Naive B cell (primary cell): ENCODE data around the gene RNF157. TPM values are rescaled to one million over a fixed set of nuclear protein-coding genes. Genes with fewer than 3 reads are reported as not detected.

Experiments
- ATAC-seq, 2 donors: fragments of 150-1000 bp; cut with Tn5 transposase; 2 replicates each; pipeline ENCODE4 v1.10.0; 2021; ENCODE audit warnings: low read depth in 2 of 2, mild to moderate bottlenecking in 2 of 2, moderate library complexity in 2 of 2
- DNase-seq: peaks from one replicate; pipeline ENCODE4 v3.0.0; 2022
- H3K27ac Mint-ChIP-seq, 6 donors: one replicate each; pipeline ENCODE4 v1.8.0; 2020 to 2022; ENCODE audit warnings: mild to moderate bottlenecking in 6 of 6, mixed read lengths in 6 of 6, moderate library complexity in 5 of 6, inconsistent platforms in 2 of 6
- H3K27me3 Mint-ChIP-seq, 3 donors: one replicate each; pipeline ENCODE4 v1.8.0; 2021 to 2022; ENCODE audit warnings: mixed read lengths in 3 of 3, mild to moderate bottlenecking in 1 of 3
- H3K36me3 Mint-ChIP-seq, 2 donors: one replicate each; pipeline ENCODE4 v1.8.0; 2020 to 2022; ENCODE audit warnings: mixed read lengths in 2 of 2, inconsistent platforms in 1 of 2, mild to moderate bottlenecking in 1 of 2
- H3K4me1 Mint-ChIP-seq, 3 donors: one replicate each; pipeline ENCODE4 v1.8.0; 2020 to 2022; ENCODE audit warnings: mixed read lengths in 3 of 3, inconsistent platforms in 1 of 3, mild to moderate bottlenecking in 1 of 3, moderate library complexity in 1 of 3
- H3K4me3 Mint-ChIP-seq, 8 donors: one replicate each; pipeline ENCODE4 v1.8.0; 2020 to 2022; ENCODE audit warnings: mild to moderate bottlenecking in 8 of 8, mixed read lengths in 8 of 8, moderate library complexity in 8 of 8, inconsistent platforms in 2 of 8
- H3K9me3 Mint-ChIP-seq, 7 donors: one replicate each; pipeline ENCODE4 v1.8.0; 2020 to 2022; ENCODE audit warnings: mixed read lengths in 7 of 7, mild to moderate bottlenecking in 5 of 7, inconsistent platforms in 2 of 7, moderate library complexity in 1 of 7
- polyA plus RNA-seq, 6 donors: library from polyadenylated mRNA; unstranded; fragments of 300-500 nt; fragmentation: Illumina TruSeq; gene quantifications; one replicate each; pipeline ENCODE4 v1.2.3, GENCODE V29; 2021; ENCODE audit warnings: low read depth in 6 of 6

Gene RNF157
- under 1 TPM in 5 of 6 donors, not detected in 1; 0.09 to 0.71 (median 0.22) TPM for polyA plus RNA-seq

DNA sequence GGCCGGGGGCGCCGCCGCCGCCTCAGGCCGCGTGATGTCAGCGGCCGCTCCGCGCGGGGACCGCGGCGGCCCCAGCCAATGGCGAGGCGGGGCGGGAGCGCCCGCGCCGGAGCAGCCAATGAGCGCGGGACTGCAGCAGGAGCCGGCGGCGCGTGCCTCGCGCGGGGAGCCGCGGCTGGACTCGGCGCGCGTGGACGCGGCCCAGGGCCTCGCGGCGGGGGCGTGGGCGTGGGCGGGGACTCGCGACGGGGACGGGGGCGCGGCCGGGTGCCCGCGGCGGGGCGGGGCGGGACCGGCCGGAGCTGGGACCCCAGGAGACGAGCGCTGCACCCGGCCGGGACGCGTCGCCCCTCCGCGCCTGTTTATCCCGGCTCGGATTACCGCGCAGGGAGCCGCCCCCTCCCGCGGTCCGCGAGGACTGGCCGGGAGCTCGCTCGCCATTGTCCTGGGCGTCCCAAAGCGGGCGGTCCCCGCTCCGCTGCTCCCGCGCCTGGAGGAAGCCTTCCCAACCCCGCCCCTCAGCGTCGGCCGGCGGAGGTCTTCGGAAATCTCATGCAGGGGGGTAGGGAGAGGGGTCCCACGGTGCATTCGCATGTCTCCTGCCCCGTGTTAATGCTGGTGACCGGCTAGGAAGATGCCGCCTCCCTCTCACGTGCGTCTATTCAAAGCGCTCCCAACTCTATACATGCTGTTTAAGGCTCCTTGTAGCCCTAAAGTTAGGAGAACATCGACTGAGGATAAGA, at the start of gene RNF157:
TSS of gene RNF157 (minus strand) at position 33 of the 743 bp plus-strand sequence. CDS start 253 bp downstream, outside the sequence.
- Mint-ChIP-seq H3K9me3 (peaks cover 0 to 3% (median 0%) of the 10 kb centered on the region in 7 donors), H3K27me3 (peaks cover 32 to 48% (median 33%) of the 10 kb centered on the region in 3 donors), H3K36me3 (no peaks in the 10 kb centered on the region), H3K4me1 (peaks cover 8 to 16% (median 12%) of the 10 kb centered on the region in 3 donors), H3K27ac (peak within 1 kb of the TSS in 5 of 6 donors; percentile 52 to 93 (median 81)), H3K4me3 (peak within 1 kb of the TSS; percentile 84 to 94 (median 90))
- peak; percentile 89 for ATAC-seq
- DNase-seq, result peak; percentile 53

DNA sequence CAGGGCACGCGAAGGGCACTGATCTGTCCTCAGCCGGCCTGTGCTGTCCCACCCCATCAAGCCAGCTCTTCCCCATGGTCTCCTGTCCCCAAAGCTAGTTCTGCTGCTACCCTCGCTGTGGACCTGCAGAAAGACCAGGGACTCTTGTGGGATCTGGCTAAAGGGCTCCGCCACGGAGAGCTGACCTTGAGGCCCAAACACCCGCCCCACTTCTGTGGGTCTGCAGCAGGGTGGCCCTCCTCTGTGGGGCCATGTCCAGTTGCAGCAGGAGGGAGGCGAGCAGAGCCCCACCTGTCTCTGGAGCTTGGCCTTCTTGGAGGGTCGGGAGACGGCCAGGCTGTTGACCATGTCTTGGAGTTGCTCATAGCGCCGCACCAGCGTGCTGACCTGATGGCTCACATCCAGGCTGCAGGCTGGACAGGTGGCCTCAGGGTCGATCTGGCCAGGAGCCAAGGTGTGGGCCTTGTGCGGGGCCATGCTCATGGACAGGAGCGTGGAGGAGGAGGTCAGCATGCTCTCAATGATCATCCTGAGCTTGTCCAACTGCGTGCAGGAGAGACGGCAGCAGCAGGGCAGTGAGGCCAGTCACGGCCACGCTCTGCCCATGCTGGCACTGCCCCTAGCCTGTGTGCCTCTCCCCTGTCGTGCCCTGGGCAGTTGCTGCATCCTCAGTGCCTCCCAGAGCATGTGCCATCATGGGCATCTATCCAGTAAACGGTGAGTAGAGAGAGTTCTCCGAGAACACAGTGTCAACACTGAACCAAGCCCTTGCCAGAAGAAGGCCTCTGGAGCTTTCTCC, 41.5 kb upstream of the RNF157 start:
- H3K4me1 Mint-ChIP-seq, result peaks cover 4 to 14% (median 6%) of the 10 kb centered on the region in 3 donors
- H3K9me3 Mint-ChIP-seq, result no peaks in the 10 kb centered on the region
- no peak overlapping the region for H3K27ac Mint-ChIP-seq
- no peak overlapping the region for H3K4me3 Mint-ChIP-seq
- H3K36me3 Mint-ChIP-seq, result no peaks in the 10 kb centered on the region
- DNase-seq (no peak), ATAC-seq (no peak)
- H3K27me3 Mint-ChIP-seq, result peaks cover 0 to 5% (median 0%) of the 10 kb centered on the region in 3 donors

DNA sequence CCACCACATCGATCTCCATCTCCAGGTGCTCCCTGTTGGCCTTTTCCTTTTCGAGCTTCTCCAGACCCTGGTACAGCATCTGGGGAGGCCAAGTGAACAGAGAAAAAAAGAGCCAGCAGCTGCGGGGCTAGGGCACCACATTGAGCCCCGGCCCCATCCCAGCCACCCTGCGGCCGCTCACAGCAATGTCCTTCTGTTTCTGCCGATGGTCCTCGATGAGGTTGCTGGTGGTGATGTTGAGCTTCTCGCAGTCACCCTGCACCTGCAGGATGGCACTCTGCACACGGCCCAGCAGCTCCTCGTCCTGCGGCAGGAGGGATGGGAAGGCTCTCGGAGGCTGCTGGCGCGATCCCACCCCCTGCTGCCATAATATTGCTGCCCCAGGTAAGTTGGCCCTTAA, 40.4 kb upstream of the RNF157 start:
- H3K4me1 Mint-ChIP-seq, result peaks cover 11 to 25% (median 17%) of the 10 kb centered on the region in 3 donors
- H3K4me3 Mint-ChIP-seq, result no peak overlapping the region
- DNase-seq (no peak), ATAC-seq (no peak)
- H3K27me3 Mint-ChIP-seq, result peaks cover 0 to 5% (median 0%) of the 10 kb centered on the region in 3 donors
- no peak overlapping the region for H3K27ac Mint-ChIP-seq
- H3K36me3 Mint-ChIP-seq, result no peaks in the 10 kb centered on the region
- H3K9me3 Mint-ChIP-seq, result no peaks in the 10 kb centered on the region

DNA sequence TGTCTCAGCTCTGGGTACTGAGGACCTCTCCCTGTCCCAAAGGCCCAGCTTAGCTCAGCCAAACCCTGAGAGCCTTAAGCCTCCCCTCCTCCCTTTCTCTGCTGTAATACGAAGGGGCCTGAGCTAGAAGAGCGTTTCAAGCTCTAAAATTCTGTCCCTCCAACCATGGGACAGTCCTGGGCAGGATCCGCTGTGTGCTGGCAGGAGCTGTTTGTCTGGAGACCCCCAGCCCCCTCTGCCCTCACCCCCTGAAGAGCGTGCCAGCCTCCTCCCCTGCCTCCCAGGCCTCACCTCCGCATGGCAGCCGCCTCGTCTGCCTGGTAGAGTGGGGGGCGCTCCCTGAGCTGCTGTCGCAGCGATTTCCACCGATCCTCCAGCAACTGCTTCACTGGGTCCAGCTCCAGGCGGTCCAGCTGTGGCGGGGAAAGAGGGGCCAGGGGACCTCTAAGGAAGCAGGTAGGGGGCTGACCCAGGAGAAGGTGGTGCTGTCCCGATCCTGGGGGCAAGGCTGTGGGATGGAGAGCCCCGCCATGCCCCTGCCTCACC, 39.5 kb upstream of the RNF157 start:
- H3K4me1 Mint-ChIP-seq, result peaks cover 16 to 34% (median 25%) of the 10 kb centered on the region in 3 donors

DNA sequence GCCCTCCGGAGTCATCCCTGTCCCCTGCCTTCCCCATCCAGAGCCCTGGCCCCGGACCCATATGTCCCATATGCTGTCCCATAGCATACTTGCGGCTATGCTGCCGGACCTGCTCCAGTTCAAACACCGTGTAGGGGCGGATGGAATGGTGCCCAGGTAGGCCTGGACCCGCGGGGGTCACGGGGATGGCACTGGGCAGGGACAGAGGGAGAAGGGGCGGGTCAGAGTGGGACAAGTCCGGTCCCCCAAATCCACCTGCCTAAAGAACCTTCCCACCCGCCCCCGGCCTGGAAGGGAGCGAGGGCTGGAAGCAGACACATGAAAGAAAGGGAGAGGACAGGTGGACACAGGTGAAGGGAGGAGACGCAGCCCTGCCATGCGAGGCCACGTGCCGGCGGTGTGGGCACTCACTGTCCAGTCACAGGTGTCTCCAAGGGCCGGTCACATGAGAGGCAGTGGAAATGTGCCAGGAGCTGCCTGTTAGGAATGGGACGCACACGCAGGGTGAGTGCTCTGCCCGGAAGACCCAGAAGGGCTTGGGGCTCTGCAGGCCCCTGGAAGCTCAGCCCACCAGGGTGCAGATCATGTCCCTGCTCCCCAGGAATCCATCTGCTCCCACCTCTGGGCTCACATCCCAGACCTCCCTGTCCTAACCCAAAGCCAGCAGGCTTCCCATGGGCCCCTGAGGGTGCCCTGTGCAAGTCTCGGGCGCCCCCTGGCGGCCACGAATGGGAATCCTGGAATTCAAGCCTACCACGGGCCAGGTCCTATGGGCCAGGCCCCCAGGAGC, 38.9 kb upstream of the RNF157 start:
- DNase-seq (peak; percentile 80), ATAC-seq (peak; percentile 43 to 57)
- Mint-ChIP-seq H3K36me3 (no peaks in the 10 kb centered on the region), H3K27me3 (peaks cover 0 to 5% (median 0%) of the 10 kb centered on the region in 3 donors), H3K4me1 (peaks cover 18 to 37% (median 31%) of the 10 kb centered on the region in 3 donors), H3K9me3 (no peaks in the 10 kb centered on the region), H3K27ac (peak overlapping the region in 5 of 6 donors; percentile 44 to 79 (median 56)), H3K4me3 (peak overlapping the region in 1 of 8 donors; percentile 45)

More for the DNA sequence above, 39.5 kb upstream of the RNF157 start:
- no peak for DNase-seq
- peak overlapping the region in 2 of 6 donors; percentile 56 to 69 for H3K27ac Mint-ChIP-seq
- no peaks in the 10 kb centered on the region for H3K9me3 Mint-ChIP-seq
- peaks cover 0 to 5% (median 0%) of the 10 kb centered on the region in 3 donors for H3K27me3 Mint-ChIP-seq
- no peak for ATAC-seq
- H3K36me3 Mint-ChIP-seq, result no peaks in the 10 kb centered on the region
- H3K4me3 Mint-ChIP-seq, result peak overlapping the region in 1 of 8 donors; percentile 45

DNA sequence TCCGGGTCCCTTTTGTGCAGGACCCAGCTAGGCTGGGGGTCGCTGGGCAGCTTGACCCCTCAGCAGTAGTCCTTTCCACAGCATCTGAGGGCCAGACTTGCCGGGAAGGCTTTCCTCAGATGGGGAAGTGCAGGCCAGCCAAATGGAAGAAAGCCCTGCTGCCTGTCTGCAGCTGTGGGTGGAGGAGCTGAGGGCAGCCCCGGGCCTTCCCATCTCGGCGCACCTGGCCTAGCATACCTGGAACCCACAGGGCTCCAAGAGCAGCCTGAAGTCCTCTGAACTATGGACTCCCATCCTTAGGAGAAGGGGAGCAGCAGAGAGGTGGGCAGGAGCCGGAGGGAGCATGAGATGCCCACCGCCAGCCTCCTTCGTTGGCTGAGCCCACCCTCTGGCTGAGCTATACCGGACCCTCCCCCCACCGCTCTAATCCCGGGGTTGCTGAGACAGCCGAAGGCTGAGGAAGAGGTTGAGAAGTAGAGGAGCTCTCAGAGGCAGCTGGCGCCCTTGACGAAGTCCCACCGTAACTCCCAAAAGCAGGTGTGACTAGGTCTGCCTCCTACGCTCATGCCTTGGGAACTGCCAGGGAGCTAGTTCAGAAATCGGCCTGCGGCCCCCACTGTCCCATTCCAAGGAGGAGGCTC, 38.1 kb upstream of the RNF157 start:
- H3K27ac Mint-ChIP-seq, result peak overlapping the region in 4 of 6 donors; percentile 54 to 99 (median 84)
- ATAC-seq (no peak), DNase-seq (no peak)
- no peaks in the 10 kb centered on the region for H3K36me3 Mint-ChIP-seq
- peaks cover 18 to 45% (median 32%) of the 10 kb centered on the region in 3 donors for H3K4me1 Mint-ChIP-seq
- H3K9me3 Mint-ChIP-seq, result no peaks in the 10 kb centered on the region
- no peak overlapping the region for H3K4me3 Mint-ChIP-seq
- H3K27me3 Mint-ChIP-seq, result peaks cover 0 to 5% (median 0%) of the 10 kb centered on the region in 3 donors

DNA sequence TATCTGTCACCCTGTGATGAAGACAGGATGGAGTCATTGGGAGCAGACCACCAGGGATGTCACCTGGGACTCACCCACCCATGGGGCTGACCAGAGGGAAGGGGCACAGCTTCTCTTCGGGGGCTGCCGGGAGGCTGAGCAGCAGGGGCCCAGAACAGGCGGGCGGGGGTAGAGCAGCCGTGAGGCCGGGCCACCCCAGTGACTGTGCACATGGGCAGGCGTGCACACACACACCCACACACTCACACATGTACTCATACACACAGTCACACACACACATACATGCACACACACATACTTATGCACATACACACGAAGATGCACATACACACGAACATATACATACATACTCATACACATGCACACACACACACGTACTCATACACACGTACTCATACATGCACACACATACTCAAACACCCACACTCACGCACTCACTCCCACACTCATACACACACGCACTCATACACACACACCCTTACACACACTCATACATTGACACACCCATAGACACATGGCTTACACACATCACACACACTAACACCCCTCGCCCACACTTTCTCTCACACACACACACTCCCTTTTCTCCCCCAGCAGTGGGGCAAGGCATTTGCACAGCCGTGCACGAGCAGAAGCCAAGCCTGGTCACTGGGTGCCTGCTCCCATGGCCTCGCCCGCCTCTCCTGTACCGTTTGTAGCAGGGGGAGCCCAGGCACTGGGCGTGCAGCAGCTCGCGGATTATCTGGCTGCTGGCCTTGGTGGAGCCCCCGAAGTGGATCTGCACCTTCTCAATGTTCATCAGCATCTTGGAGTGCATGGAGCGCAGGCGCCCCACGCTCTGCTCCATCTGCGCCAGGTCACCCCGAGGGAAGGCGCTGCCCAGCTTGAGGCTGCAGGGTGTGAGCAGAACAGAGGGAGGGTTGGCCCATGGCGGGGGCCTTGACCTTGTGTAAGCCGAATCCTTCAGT, 37.3 kb upstream of the RNF157 start:
- Mint-ChIP-seq H3K4me3 (peak overlapping the region in 1 of 8 donors; percentile 22), H3K4me1 (peaks cover 21 to 53% (median 40%) of the 10 kb centered on the region in 3 donors), H3K27me3 (peaks cover 0 to 5% (median 0%) of the 10 kb centered on the region in 3 donors), H3K36me3 (no peaks in the 10 kb centered on the region), H3K27ac (peak overlapping the region in 5 of 6 donors; percentile 43 to 99 (median 84)), H3K9me3 (no peaks in the 10 kb centered on the region)
- DNase-seq, result no peak
- no peak for ATAC-seq

DNA sequence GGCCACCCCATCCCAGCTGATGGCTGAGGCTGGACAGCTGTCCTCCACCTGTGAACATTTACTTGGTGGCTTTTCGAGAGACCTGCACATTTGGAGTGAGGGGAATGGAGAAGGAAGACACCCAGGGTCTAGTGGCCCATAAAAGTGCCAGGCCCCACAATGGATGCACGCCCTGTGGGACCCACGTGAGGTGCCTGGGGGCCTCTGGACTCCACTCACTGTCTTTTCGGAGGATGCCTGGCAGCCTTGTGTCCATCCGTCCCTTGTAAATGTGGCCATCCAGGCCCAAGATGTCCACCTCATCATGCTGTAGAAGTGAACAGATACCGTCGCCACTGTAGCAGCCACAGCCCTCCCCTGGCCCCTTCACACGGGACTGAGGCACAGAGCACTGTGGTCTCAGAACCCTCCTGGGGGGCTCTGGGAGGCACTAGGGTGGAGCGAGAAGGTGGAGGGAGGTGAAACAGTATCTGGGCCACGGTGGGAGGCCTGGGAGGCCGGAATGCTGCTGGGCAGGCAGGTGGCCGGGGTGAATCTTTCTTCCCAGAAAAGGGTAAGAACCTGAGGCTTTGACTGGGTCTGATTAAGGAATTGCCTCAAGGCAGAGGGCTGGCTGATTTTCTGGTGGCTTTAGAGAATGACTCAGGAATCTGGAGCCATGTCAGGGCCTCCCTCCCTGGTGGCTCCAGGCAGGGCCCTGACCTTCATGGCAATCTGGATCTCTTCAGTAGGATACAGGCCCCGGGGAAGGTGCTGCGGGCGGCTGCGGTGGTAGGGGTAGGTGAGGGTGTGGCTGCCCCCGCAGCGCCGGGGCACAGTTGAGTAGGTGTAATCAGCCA, 36.4 kb upstream of the RNF157 start:
- Mint-ChIP-seq H3K4me1 (peaks cover 30 to 60% (median 40%) of the 10 kb centered on the region in 3 donors), H3K27me3 (peaks cover 0 to 5% (median 0%) of the 10 kb centered on the region in 3 donors), H3K27ac (peak overlapping the region; percentile 98 to 100 (median 98)), H3K36me3 (no peaks in the 10 kb centered on the region), H3K4me3 (peak overlapping the region in 6 of 8 donors; percentile 22 to 83 (median 34)), H3K9me3 (no peaks in the 10 kb centered on the region)
- ATAC-seq (no peak), DNase-seq (no peak)

DNA sequence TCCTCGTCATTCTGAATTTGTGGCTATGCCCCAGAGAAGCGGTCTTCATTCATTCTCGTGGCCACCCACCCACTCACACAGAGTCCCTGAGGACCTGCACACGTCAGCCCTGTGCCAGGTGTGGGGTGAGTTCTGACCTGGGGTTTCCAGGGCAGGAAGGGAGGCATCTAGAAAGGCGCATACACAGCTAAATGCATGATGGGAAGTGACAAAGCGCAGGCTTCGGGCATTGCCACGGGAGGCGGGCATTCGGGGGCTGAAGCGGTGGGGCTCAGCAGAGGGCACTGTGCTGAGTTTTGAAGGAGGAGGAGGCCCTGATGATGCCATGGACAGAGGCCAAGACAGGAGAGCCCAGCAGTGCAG, 35.8 kb upstream of the RNF157 start:
- H3K9me3 Mint-ChIP-seq, result no peaks in the 10 kb centered on the region
- H3K36me3 Mint-ChIP-seq, result no peaks in the 10 kb centered on the region
- H3K27ac Mint-ChIP-seq, result peak overlapping the region; percentile 98 to 100 (median 98)
- H3K4me1 Mint-ChIP-seq, result peaks cover 30 to 66% (median 45%) of the 10 kb centered on the region in 3 donors
- peak; percentile 80 for DNase-seq
- peak; percentile 35 to 39 for ATAC-seq
- H3K4me3 Mint-ChIP-seq, result peak overlapping the region in 7 of 8 donors; percentile 8 to 83 (median 57)
- H3K27me3 Mint-ChIP-seq, result peaks cover 0 to 5% (median 0%) of the 10 kb centered on the region in 3 donors

DNA sequence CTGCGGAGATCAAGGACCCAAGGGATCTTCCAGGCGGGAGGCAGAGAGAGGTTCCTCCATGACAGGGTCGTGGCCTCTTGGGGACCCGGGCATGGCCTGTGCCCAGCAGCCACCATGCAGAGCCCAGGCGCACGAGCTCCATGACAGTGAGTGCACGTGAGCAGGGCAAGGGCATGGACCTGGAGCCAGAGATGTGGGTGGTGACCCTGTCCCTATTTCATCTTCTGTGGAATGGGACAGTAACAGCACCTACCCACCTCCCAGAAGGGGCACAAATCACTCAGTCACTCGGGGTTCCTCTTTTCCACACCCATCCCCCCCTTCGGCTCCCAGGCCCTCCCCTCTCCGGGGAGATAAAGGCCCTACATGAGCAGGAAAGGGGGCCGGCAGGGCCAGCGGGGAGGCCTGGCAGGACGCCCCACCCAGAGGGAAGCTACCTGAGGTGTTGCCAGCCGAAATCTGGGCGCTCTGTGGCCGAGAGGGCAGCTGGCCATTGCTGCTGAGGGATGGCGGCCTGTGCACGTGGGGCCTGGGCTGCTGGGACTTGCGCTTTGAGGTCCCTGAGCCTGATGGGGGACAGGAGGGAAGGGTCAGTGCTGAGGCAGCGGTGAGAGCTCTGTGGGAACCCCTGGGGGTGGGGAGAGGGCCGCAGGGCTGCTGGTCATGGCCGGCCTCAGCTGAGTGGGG, 35.2 kb upstream of the RNF157 start:
- Mint-ChIP-seq H3K27me3 (peaks cover 0 to 5% (median 0%) of the 10 kb centered on the region in 3 donors), H3K4me1 (peaks cover 35 to 71% (median 50%) of the 10 kb centered on the region in 3 donors), H3K9me3 (no peaks in the 10 kb centered on the region), H3K27ac (peak overlapping the region; percentile 98 to 100 (median 98)), H3K36me3 (no peaks in the 10 kb centered on the region), H3K4me3 (peak overlapping the region in 5 of 8 donors; percentile 8 to 83 (median 74))
- DNase-seq (peak; percentile 48), ATAC-seq (no peak)
